Stimulated activated CD8-positive, alpha-beta memory T cell treated with anti-CD3 and anti-CD28 coated beads, Interleukin-15, amount 100 ng/mL, for 48 hours (primary cell): ENCODE results near the gene RALB.
A peak's percentile ranks its signal among the peaks of the same experiment; 100 is the strongest.

Source experiments
- DNase-seq, 2 donors: peaks; one replicate each; pipeline ENCODE4 v3.0.0-alpha.2; 2020; ENCODE audit warnings: low read depth in 2 of 2

The RALB gene

GRCh38 chr2:120252225-120253020, at the start of gene RALB:
Gene RALB, plus strand, starts transcription at chr2:120252852. Its CDS starts 25,813 bp downstream, at chr2:120278665.
- peak; percentile 99 for DNase-seq

DNA sequence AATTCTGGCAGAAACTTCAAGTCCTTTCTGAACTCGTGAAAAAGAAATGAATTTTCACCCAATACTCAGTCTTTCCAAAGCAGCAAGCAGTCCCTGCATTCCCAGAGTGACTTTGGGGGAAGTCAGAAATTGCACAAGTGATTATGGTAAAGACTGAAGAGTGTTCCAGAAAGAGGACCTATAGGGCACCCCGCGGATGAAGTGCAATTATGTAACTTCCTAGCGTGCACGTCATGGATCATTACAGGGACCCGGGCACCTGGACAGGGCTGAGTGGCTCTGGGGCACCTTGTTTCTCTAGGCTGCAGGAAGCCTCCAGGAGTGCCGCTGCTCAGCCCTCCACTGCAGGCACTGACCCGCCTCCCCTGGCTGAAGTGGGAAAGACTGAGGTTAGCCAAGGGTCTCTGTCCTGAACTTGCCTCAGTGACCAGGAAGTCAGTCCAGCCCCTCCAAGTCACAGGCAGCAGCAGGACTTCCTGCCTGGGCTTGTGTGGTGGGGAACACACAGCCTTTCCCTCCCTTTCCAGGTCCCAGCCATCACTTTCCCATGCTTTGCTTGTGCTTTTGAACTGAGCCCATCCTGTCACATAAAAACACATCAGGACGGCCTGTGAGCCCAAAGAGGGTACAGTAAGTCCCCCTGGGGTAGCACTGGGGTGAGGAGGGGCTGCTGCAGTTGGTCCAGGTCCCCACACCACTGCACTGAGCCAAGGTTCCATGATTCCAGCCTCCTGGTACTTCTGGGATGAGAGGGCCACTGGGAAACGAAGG, 49.2 kb upstream of the RALB start:
- no peak for DNase-seq

- no peak for DNase-seq
These were observed 48.6 kb upstream of the RALB start for GRCh38 chr2:120204022-120204405.

DNA sequence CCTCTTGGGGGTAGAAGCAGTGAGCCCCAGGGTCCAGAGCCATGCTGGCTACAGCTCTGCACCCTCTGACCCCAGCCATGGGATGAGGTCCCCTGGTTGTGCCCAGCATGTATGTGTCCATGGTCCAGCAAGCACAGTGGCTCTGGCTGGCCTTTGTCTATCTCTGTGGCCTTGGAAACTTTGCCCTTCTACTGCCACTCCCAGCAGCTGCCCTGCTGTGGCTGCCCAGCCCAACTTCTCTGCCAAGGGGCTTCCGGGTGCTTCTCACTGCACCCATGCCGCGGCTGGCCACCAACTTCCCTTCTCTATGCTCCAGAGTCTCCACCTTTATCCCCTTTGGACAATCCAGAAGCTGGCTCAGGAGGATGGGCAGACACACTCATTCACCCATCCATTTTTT, 48.2 kb upstream of the RALB start:
- DNase-seq: no peak

GRCh38 chr2:120204945-120205670, 47.5 kb upstream of the RALB start:
- no peak for DNase-seq

- DNase-seq: peak; percentile 32 to 37
These were observed 46.5 kb upstream of the RALB start for GRCh38 chr2:120206022-120206581.

DNA sequence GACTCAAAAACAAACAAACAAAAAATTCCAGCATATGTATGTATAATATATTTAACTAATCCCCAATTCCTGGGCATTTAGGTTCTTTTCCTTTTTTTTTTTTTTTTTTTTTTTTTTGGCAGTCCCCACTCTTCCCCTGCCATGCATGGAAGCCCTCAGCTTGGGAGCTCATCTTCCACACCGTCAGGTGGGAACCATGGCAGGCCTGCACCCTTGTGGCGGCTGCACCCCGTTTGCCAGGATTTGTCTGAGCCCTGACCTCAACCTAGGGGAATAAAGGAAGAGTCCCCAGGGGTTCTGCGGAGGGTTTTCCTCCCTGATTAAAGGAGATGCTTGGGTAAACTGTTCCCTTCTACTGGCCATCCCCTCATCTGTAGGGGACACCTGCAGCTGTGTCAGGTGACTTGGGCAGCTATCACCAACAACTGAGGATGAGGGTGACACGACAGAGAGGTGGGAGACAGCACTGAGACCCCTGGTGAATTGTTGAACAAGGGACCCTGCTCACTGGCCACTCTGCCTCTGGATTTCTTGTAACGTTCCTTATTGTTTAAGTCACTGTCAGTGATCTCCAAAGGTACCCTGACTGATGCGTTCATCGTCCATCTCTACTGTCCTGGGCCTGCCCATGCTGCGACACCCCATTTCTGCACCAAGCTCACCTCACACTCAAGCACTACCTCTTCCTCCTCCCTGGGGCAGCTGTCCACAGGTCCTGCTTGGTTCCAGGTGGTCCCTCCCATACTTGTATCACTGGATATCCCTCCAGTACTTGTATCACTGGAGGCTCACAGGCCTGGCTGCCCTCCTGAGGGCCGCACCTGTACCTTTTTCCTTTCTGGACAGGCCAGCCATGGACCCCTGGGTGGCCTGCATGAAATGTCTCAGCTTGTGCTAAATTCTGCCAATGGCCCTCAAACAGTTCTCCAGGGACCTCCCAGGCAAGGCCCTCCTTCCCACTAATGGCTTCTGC, 44.0 kb upstream of the RALB start:
- DNase-seq: no peak

DNA sequence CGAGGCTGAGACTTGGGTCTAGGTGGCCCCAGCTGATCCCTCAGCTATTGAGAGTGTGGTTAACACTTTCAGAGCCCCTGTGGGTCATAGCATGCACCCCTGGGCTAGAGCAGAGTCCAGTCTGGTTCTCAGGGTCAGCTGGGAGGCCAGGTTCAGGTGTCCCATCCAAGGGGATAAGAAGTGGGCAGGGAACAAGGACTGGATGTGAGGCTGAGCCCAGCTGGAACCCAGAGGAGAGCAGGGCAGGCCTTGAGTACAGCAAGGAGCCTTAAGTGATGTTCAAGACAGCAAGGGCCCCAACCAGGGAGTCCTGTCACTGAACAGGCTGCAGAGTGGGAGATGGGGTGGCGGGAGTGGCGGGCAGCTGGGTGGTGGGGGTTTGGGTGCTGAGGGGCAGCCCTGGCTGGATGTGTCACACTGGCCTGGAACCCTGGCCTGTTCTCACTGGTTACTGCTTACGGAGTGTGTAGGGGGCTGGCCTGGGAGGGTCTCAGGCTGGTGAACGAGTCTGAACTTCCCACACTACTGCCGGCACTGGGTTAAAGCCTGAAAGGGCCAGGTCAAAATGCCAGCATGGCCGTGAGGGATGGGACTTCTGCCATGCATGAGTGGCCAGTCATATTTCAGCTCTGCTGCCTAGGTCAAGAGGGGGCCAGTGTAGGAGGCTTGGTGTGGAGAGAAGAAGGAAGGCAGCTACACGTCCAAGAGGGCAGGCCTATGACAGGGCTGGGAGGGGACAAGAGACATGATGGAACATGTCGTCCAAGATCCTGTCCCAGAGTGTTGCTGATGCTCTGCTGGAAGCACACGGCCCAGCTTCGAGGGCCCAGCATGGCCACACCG, 43.0 kb upstream of the RALB start:
- no peak for DNase-seq

- DNase-seq: no peak
These were observed 42.4 kb upstream of the RALB start for GRCh38 chr2:120210270-120210693.

DNA sequence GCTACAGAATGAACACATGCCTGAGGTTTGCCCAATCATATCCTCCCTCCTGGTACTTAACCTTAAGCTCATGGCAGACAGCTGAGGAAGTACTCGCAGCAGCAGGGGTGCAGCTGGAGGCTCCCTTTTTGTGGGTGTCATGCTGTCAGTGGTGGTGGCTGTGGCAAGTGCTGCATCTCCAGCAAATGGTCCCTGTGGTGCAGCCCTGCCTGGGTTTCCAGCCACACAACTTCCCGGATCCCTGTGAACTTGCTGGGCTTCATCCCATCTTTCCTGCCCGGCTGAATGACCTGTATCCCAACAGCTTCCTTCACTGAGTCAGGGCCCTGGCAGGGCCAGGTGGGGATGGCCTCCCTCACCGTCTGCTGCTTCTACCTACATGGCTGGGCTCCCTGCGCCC, 34.5 kb upstream of the RALB start:
- no peak for DNase-seq

GRCh38 chr2:120219291-120219690, 33.4 kb upstream of the RALB start:
- DNase-seq: no peak

DNA sequence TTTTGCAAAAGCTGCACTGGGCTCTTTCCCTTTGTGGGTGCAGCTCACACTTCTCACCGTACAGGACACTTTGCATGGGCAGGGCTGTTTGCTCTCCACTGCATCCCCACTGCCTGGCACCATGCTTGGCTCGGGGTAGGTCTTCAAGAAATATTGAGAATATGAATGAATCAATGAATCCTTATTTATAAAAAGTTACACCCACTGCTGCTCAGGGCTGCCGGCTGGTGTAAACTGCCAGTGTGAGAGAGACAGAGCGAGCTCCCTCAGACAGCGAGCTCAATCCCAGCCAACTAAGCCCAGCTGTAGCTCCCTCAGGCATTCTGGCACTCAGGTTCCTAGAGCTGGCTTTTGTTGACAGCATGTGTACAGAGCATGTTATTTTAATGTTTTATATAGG, 32.9 kb upstream of the RALB start:
- DNase-seq: no peak

GRCh38 chr2:120220756-120221155, 31.9 kb upstream of the RALB start:
- no peak for DNase-seq

DNA sequence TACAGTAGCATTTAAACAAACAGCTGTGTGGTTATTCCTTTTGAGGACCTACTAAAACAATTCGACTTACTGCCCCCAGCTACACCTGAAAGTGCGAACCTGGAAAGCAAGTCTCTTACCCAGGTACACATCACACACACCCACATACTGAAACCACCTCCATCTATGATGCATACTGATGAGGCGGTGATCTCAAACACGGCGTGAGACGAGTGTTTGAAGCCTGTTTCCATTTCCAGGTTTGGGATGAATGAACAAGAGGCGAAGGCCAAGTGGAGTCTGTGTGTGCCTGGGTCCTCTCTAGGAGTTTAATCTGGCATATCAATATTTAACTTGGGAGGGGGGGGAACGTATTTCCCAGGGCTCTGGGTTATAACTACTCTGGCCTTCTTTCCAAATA, 31.0 kb upstream of the RALB start:
- DNase-seq: no peak

- DNase-seq: no peak
These were observed 30.2 kb upstream of the RALB start for GRCh38 chr2:120222186-120223033.

- peak; percentile 82 to 87 for DNase-seq
These were observed 29.4 kb upstream of the RALB start, which contains the start of gene TMEM185B for GRCh38 chr2:120223034-120223912. Gene TMEM185B, minus strand, starts transcription at chr2:120223400. Its CDS starts 424 bp downstream, at chr2:120222976.

GRCh38 chr2:120224256-120224655, 28.4 kb upstream of the RALB start:
- DNase-seq: no peak
